Hematopoietic multipotent progenitor cell treated with erythropoietin and hydrocortisone succinate and interleukin-3 and kit ligand, for 17 days (in vitro differentiated cells): Measurements from ENCODE around the gene TENT5D.
"Not testable (repeated sequence)": the region's sequence is repeated elsewhere in the genome, so short reads cannot be mapped to it uniquely, and the experiment has no call there.

Experiments
- DNase-seq: peaks from one replicate; pipeline ENCODE4 v3.0.0-alpha.2; 2015; ENCODE audit warnings: low spot score

TENT5D gene

GRCh38 chrX:80420147-80420546 is at the start of gene TENT5D:
TENT5D (plus strand) TSS chrX:80420447; CDS start chrX:80442540, 22,093 bp downstream.
- no peak for DNase-seq

- DNase-seq: not testable (repeated sequence)
Observed at GRCh38 chrX:80385651-80386050, 34.6 kb upstream of the TENT5D start.

GRCh38 chrX:80388206-80388605 is 32.0 kb upstream of the TENT5D start:
- DNase-seq: no peak

- DNase-seq: no peak
Observed at GRCh38 chrX:80412042-80412441, 8.2 kb upstream of the TENT5D start.

- no peak for DNase-seq
Observed at GRCh38 chrX:80423000-80423399, 2.8 kb downstream of the TENT5D start.

GRCh38 chrX:80423744-80424143 is 3.5 kb downstream of the TENT5D start:
- DNase-seq: no peak

- no peak for DNase-seq
Observed at GRCh38 chrX:80430826-80431504, 10.7 kb downstream of the TENT5D start.

- DNase-seq: no peak
Observed at GRCh38 chrX:80431505-80431832, 11.2 kb downstream of the TENT5D start.

GRCh38 chrX:80432441-80432840 is 12.2 kb downstream of the TENT5D start:
- DNase-seq: no peak

GRCh38 chrX:80432863-80433262 is 12.6 kb downstream of the TENT5D start:
- DNase-seq: no peak

- DNase-seq: not testable (repeated sequence)
Observed at GRCh38 chrX:80468166-80468565, 47.9 kb downstream of the TENT5D start.

GRCh38 chrX:80471582-80471981 is 51.3 kb downstream of the TENT5D start:
- no peak for DNase-seq

GRCh38 chrX:80485543-80485942 is 65.3 kb downstream of the TENT5D start:
- DNase-seq: no peak

- DNase-seq: no peak
Observed at GRCh38 chrX:80486299-80486698, 66.1 kb downstream of the TENT5D start.

GRCh38 chrX:80489166-80489565 is 68.9 kb downstream of the TENT5D start:
- no peak for DNase-seq
